ENCODE measurements around the gene CLDN14.

CLDN14 gene, protein sequence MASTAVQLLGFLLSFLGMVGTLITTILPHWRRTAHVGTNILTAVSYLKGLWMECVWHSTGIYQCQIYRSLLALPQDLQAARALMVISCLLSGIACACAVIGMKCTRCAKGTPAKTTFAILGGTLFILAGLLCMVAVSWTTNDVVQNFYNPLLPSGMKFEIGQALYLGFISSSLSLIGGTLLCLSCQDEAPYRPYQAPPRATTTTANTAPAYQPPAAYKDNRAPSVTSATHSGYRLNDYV

DNA sequence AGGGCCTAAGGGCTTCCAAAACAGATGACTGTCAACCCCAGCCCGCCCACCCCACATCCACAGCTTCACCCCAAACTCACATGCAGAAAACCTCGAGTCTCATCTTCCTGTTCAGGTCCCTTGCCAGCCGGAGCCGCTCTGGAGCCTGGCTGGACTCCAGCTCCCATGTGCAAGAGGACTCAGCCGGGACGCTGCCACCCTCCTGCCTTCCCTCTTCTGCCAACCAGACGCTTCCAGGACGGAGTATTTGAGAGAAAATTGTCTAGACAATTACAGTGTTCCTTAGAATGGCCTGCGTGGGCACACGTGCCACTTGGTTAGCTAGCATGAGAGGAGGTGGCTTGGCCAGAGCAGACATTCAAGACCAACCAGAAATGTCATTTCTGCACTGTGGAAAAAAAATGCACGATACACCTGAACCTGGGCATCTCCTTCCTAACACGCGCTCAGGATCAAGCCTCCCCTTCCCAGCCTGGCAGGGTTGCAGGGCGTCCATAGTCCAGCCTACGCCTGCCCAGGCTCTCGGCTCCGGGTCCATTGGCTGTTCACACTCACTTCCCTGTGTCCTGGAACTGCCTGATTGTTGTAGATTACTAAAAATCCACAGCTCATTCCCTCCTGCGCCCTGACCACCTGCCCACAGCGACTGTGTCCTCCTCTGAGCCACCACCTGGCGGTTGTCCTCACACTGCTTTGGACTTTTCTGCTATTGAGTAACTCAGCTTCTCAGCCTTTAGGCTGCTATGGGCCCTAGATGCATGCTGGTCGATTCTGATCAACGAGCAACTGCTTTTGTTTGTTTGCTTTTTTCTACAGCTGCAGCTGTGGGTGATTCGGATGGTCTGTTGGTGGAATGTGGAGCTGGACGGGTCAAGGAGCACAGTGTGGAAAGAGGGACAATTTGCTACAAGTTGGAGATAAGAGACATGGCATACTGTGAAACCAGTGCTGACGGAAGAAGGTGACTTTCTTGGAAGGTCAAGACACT, at the start of gene CLDN14:
Gene CLDN14 (minus strand): TSS at position 708 of the 988 bp plus-strand sequence. CDS start 18,427 bp downstream, outside the sequence.
- no peak for DNase-seq (ENCODE audit: low read depth in 2 of 2)

DNA sequence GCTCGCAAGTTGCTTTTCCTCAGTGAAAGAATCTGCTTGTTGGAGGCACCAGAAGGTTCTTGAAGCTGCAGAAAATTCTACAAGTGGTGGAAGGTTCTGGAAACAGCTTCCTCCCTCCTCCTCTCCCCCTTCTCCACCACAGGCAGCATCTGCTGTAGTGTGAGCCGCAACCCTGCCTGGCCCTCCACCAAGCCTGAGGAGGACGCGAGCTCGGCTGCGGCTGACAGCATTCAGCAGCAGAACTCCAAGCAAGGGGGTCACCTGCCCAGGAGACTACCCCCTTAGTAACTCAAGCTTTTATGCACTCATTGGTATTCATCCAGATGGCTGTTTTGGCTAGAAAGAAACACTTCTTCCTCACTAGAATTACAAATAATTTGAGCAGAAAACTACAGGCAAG, 48.8 kb upstream of the CLDN14 start:
- no peak for DNase-seq (ENCODE audit: low read depth in 2 of 2)

DNA sequence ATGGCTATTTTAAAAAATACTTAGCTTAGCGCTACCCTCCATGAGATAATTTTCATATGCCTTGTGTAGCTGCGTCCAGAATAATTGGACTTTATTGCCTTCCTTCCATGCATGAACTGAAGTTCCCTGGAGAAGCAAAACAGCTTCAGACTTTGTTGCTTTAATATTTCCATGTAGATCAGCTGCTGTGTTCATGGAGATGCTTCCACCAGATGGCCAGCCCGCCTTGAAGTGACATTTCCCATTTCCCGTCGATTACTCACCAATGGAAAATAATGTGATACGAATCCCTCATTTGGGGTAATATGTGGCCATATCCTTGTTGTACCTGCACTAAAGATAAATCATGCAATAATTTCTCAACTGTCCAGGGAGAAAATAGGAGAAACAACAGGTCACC, 47.4 kb upstream of the CLDN14 start:
- no peak for DNase-seq (ENCODE audit: low read depth in 2 of 2)

DNA sequence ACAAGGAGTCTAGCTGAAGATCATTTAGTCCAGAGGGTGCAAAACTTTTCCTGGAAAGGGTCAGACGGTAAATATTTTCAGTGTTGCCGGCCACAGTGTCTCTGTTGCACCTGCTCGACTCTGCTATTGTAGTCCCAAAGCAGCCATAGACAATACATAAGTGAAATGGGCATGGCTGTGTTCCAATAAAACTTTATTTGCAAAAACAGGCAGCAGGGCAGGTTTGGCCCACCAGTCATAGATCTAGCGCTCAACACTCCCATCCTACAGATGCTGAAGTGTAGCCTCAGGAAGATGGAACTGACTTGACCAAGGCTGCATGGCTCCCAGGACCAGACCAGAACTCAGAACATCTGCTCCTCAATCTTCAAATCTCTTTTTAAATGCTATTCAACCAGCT, 46.2 kb upstream of the CLDN14 start:
- no peak for DNase-seq (ENCODE audit: low read depth in 2 of 2)

DNA sequence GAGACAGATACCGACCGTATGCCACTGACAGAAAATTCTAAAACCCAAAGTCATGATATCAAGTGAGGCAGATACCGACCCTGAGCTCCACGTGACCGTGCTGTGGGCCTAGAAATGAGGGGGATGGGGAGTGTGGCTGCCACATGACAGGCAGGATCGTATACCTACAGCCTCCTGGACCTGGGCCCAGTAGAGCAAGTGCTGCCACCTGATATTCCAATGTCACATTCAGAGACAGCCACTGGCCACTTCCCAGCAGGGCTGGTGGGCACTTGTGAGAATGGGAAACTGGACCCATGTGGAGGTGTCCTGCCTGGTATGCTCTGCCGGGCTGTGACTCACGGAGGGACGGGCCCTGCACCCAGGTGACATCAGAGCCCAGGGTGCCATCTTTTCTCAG, 44.6 kb upstream of the CLDN14 start:
- DNase-seq (ENCODE audit: low read depth in 2 of 2): no peak

DNA sequence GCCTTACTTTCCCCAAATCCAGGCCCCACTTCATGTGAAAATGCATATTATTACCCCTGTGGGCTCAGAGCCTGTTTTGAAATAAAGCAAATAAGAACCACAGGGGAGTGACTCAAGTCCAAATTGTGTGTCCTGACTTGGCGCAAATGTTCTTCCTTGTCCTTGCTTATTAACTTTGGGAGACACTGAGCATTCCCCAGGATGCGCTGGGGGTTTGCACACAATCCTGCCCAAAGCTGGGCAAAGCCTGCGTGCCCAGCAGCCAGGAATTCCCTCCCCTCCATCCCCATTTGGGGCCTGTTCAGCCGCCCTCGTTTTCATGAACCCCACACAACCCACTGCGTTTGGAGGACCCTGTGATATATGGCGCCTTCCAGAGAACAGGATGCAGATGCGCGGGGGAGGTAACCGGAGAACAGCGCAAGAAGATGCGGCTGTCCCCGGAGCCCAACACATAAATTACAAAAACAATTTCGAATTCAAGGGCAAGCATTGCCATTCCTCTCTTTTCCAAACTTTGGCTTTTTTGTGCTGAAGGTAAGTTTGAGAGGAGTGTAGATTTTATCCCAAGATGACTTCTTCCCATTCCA, 42.4 kb upstream of the CLDN14 start:
- DNase-seq (ENCODE audit: low read depth in 2 of 2): no peak

DNA sequence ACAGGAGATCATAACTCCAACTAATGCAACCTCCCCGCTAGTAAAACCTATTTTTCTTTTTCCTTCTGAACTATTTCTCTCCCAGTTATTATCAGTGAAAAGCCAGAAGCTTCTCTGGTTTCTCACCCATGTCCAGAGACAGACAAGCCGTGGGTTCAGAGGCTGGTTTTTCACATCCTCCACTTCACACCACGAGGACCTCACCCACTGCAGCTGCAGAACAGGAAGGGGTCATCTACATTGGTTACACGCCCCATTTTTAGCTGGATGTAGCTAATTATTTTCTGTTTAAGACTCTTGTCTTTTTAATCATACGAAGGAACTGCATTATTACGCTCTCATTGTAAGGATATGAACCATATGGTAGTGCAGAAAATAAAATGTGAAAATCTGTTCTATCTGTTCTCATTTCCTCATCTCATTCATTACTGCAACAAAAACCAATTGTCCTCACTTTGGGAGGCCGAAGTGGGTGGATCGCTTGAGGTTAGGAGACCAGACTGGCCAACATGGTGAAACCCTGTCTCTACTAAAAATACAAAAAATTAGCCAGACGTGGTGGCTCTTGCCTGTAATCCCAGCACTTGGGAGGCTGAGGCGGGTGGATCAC, 39.1 kb upstream of the CLDN14 start:
- DNase-seq (ENCODE audit: low read depth in 2 of 2): no peak

DNA sequence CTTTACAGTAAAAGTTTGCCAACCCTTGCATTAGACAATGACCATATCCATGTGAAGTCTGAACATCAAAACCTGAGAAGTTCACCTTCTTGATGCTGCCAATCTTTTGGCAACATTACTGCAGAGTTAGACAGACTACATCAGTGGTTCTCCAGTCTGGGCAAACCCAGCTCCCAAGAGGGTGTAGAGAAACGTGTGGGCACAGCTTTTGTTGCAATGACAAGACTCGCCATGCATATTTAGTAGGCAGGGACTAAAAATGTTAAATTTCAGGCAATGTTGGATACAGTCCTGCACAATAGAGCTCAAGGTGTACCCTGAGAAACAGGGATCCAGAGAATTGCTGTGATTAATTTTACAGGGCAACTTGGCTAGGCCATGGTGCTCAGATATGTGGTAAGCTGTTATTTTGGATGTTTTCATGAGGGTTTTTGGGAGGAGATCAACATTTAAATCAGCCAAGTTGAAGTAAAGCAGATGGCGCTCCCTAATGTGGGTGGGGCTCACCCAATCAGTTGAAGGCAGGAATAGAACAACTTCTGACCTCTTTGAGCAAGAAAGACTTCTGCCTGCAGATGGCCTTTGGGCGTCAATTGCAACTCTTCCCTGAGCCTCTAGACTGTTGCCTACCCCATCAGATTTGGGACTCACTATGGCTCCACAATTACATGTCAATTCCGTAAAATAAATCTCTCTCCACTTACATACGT, 37.6 kb upstream of the CLDN14 start:
- DNase-seq (ENCODE audit: low read depth in 2 of 2): no peak

DNA sequence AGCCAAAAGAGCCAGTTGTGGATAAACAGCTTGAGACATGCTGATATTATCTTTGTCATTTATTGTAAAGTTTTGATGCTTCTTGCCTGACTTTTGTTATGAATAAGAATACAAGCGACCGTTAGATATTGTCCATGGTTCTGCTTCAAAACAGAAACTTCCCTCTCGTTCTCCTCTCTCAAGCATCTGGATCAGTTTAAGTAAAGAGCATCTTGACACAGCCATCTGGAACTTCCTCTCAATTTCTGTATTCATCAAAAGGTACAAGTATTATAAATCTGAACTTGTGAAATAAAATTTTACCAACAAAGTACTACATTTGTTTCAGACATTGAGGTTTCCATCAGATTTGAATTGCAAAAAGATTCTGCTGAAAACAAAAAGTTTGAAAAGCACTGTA, 36.4 kb upstream of the CLDN14 start:
- no peak for DNase-seq (ENCODE audit: low read depth in 2 of 2)

DNA sequence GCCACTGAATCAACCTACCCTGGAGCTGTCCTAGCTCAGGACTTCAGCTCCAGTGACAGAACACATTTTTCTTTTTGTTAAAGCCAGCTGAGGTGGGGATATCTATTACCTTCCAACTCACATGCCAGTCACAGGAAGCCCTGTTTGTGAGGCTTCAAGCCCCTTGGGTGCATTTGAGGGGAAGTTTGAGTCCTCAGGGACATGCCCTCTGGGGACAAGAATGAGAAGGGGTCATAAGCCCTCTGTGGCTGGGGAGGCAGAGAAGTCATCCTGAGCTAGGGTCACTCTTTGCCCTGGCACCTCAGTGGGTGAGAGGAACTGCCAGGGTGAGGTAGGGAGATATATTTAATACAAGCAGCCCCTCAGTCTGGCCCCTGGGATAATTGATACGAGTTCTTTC, 33.5 kb upstream of the CLDN14 start:
- no peak for DNase-seq (ENCODE audit: low read depth in 2 of 2)

DNA sequence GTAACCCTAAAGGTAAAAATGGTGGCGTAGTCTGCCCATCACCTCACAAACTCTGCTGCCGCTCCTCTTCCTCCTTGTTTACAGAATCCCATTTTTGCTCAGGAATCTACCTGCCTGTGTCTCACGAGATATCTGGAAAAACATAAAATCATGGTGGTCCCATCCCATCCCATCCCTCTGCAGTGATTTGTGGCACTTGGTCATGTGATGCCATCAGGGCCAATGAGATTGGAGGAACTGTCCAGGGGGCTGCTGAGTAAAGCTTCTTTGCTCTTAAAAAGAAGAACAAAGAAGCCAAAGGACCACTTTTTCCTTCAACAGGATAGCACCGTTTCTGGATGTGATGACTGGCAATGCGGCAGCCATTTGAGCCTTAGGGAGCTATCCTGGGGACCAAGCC, 33.0 kb upstream of the CLDN14 start:
- DNase-seq (ENCODE audit: low read depth in 2 of 2): no peak

DNA sequence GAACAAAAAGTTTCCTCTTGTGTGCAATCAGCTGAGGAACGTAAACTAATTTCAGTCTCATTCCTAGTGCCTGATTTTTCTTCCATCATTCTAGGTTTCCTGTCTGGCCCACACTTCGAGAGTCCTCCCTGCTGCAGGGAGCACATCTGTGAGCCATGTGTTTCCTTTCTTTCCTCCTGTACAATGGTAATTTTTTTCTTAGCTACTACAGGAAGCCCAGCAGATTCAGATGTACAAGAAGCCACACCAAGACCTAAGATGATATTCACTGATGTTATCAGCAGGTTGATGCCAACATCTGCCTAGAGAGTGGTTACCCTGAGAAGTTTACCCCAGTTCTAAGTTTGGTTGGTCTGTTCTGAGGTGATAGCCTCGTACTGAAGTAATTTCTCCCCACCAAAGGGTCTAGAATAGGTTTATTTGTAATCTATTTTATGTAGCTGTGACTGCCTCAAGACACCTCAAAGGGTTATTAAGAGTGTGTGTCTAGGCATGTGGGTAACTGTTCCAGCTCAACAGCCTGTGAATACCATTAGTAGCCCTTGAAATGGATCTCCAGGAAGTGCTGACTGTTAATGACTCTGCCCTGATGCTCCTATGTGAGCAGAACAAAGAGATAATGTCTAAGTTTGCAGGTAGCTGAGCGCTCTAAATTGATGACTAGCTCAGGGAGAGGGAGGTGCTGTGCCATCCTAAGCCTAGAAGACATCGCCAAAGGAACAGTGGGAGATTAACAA, 31.7 kb upstream of the CLDN14 start:
- peak; percentile 21 to 24 for DNase-seq (ENCODE audit: low read depth in 2 of 2)

DNA sequence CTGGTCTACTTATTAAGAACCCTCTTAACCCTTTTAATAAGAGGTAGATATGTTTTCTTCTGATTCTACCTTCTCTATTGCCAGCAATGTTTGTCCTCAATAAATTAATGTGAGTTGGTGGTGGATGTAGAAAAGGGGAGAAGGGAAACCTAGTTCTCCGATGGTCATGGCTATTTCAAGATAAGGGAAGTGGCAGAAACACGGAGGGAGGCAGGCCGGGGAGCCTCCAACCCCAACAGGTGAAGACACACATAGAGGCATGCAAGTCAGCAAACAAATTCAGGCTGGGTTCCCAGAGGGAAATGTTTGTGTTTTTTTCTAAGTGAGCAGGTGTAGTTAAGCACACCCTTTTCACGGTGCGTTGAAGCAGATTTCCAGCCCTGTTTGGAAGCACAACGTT, 31.0 kb upstream of the CLDN14 start:
- DNase-seq (ENCODE audit: low read depth in 2 of 2): no peak

DNA sequence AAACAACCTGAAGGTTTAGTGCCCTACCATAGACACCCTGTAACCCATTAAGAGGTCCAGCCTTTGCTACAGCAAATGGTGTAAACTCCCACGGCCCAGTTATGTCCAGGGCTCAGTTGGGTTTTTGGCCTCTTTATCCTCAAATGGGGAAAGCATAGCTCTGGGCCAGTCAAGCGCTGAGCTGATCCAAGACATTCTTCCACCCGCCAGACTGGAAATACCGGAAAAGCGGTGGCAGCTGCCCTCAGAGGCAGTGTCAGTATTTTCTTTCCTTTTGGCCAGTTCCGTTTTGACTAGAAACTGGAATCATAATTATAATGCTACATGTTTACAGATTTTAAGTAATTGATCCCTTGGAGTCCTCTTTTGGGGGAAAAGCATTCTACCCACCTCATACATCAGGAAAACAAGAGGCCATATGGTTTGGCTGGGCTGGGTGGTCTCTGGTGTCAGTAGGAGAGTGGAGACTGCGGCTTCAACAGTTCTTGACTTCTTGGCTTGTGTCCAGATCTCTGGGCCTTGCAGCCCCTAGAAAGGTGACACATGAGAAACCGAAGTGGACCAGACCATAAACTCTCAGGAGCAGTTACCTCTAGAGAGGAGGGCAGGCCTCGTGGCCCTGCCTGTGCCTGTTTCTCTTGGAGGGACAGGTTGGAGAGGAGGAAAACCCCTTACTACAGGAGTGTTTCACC, 30.2 kb upstream of the CLDN14 start:
- DNase-seq (ENCODE audit: low read depth in 2 of 2): no peak

DNA sequence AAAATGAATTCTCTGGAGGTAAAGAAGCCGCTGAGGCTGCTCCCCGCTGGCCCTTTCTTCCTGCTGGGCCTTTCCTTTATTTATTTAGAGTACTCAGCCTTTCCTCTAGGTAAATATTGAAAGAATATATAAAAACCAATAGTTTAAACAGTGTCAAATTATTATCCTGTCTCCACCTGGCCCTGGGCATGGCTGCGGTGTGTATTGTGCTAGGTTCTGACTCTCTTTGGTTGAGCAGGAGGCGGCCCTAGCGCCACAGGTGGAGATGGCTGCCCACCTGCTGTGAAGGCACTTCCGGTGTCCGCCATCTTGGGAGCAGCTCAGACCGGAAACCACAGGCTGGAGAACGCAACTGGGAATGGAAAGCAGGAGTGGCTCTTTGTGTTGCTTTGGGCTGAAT, 29.0 kb upstream of the CLDN14 start:
- no peak for DNase-seq (ENCODE audit: low read depth in 2 of 2)

DNA sequence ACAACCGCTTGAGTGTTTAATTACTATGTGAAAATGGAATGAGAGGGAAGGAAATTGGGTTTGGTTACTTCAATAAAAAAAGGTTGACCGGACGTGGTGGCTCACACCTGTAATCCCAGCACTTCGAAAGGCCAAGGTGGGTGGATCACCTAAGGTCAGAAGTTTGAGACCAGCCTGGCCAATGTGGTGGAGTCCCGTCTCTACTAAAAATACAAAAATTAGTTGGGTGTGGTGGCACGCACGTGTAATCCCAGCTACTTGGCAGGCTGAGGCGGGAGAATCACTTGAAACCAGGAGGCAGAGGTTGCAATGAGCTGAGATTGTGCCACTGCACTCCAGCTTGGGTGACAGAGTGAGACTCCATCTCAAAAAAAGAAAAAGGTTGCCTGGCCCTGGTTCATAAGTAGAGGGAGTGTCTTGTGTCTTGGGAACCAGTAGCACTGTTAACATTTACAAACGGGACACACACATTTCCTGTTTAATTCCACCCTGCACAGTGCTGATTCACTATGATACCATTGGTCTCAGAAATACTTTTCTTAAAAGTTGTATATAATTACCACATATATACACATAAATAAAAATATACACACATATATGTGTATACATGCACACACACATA, 27.6 kb upstream of the CLDN14 start:
- DNase-seq (ENCODE audit: low read depth in 2 of 2): no peak

DNA sequence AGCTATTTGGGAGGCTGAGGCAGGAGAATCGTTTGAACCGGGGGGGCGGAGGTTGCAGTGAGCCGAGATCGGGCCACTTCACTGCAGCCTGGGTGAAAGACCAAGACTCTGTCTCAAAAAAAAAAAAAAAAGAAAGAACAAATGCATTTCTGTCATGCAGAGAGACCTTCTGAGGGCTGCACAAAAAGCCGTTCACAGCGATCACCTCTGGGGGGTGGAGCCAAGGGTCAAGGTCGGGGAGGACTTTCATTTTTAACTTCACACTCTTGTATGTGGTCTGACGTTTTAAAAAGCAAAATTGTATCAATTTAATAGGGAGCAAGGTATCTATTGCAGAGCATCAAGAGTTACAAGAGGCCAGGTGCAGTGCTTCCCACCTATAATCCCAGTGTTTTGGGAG, 26.6 kb upstream of the CLDN14 start:
- no peak for DNase-seq (ENCODE audit: low read depth in 2 of 2)

DNA sequence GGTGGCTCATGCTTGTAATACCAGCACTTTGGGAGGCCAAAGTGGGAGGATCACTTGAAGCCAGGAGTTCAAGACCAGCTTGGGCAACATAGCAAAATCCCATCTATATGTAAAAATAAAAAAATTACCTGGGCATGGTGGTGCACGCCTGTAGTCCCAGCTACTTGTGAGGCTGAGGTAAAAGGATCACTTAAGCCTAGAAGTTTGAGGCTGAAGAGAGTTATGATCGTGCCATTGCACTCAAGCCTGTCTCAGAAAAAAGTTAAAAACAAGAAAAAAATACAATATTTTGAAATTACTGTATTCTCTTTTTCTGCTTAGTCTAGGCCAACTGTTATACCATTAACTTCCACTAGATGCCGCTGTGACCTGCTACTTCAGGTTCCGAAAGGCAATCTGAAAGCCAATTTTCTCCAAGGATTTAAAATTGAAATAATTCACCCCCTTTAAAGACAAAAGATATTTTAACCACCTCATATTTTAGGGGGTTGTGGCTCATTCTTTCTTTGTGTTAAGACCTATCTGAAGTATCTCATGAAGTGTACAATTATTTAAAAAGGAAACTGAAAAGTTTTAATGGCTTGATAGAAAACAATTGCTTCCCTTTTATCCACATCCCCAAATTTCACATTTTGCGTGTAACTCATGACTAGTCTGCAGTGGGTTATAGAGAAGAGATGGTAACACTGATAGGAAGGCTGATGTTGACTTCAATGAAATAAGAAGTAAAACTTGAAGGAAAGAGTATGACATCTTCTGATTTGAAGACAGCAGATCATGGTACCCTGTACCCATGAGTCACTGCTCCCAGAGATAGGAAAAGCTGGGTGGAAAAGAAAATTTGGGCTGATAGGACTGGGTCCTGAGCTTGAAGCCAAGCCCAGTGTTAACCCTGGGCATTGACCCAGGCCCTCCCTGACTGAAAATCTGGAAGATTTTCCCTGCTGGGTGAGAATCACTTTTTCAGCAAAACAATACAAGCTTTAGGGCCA, 24.4 kb upstream of the CLDN14 start:
- DNase-seq (ENCODE audit: low read depth in 2 of 2): peak; percentile 7 to 15

DNA sequence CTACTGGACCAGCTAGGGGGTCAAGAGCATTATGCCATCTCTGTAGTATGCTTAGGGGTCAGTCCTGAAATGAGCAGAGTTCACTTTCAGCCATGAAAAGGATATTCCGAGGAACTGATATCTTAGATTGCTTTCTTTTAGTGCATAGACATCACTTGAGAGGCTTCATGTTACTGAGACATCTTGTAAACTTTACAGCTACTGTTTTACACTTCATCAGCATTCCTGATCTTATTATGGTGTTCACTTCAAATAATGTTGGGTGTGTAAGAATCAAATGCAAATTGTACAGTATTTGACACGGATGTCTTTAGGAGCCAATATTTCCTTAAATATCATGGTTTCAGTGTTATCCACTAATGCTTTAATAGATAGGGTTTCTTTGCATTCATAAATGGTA, 22.4 kb upstream of the CLDN14 start:
- no peak for DNase-seq (ENCODE audit: low read depth in 2 of 2)

All from fibroblast of skin of left biceps (primary cell).